NCI-H2029 treated with DMSO at 0.1 percent for 48 hours (cell line): Measurements from ENCODE around the gene MMP14.
"Not testable (repeated sequence)": the region's sequence is repeated elsewhere in the genome, so short reads cannot be mapped to it uniquely, and the experiment has no call there.

Experiments
- DNase-seq: peaks from one replicate; lab custom pipeline; 2025; lab: John Stamatoyannopoulos, UW

Gene MMP14

DNA sequence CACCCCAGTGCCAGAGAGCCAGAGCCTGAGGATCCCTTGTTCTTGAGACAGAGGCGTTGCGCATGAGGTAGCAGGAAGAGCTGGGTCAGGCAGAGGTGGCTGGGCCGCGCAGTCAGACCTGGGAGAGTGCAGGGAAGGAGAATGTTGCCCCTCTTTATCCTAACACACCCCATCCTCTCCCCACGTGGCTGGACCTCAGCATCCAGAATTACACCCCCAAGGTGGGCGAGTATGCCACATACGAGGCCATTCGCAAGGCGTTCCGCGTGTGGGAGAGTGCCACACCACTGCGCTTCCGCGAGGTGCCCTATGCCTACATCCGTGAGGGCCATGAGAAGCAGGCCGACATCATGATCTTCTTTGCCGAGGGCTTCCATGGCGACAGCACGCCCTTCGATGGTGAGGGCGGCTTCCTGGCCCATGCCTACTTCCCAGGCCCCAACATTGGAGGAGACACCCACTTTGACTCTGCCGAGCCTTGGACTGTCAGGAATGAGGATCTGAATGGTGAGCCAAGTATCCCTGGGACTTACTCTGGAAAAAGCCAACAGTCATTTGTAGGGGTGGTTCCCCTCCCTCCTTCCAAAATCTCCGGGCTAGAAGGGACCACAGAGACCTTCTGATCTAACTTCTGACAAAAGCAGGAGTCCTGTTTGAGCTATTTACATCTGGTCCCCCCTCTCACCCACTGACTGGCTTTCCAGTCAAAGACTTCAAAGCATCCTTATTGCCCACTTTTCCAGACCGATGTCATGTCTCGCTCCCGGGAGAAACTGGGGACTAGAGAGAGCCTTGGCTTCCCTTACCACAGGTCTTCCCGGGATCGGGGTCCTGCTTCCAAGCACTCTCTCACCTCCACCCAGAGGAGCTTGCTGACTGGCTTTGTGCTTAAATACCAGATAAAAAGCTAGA, 6.1 kb downstream of the MMP14 start:
- DNase-seq: no peak

DNA sequence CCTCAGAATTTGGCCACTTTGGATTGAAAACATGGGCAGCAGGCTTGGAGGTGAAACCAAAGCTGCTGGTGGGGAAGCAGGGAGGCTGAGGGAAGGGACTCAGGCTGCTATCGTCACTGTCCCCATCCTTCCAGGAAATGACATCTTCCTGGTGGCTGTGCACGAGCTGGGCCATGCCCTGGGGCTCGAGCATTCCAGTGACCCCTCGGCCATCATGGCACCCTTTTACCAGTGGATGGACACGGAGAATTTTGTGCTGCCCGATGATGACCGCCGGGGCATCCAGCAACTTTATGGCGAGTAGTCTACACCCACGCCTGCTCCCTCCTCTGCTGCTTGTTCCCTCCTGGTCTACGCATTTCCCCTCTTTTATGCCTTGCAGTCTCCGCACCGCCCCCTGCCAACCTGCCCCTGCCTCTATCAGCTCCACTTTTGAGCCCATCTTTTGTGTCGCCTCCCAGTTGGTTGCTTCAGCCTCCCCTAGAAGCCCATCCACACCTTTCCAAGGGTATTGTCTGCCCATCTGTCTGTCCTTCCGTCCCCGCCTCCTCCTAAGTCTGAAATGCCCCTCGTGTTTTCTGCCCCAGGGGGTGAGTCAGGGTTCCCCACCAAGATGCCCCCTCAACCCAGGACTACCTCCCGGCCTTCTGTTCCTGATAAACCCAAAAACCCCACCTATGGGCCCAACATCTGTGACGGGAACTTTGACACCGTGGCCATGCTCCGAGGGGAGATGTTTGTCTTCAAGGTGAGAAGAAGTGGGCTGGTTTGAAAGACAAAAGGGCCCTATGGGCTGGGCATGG, 6.9 kb downstream of the MMP14 start:
- no peak for DNase-seq

- DNase-seq: no peak
Measured at GRCh38 chr14:22844221-22845102, 8.1 kb downstream of the MMP14 start.

DNA sequence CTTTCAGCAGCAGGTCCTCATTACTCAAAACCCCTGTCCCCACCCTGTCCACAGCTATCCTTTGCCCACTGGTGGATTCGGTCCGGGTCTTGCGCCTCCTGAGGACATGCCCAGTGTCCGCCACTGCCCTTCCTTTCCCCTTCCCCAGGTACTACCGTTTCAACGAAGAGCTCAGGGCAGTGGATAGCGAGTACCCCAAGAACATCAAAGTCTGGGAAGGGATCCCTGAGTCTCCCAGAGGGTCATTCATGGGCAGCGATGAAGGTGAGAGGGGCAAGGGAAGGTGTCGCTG, 8.7 kb downstream of the MMP14 start:
- DNase-seq: no peak

DNA sequence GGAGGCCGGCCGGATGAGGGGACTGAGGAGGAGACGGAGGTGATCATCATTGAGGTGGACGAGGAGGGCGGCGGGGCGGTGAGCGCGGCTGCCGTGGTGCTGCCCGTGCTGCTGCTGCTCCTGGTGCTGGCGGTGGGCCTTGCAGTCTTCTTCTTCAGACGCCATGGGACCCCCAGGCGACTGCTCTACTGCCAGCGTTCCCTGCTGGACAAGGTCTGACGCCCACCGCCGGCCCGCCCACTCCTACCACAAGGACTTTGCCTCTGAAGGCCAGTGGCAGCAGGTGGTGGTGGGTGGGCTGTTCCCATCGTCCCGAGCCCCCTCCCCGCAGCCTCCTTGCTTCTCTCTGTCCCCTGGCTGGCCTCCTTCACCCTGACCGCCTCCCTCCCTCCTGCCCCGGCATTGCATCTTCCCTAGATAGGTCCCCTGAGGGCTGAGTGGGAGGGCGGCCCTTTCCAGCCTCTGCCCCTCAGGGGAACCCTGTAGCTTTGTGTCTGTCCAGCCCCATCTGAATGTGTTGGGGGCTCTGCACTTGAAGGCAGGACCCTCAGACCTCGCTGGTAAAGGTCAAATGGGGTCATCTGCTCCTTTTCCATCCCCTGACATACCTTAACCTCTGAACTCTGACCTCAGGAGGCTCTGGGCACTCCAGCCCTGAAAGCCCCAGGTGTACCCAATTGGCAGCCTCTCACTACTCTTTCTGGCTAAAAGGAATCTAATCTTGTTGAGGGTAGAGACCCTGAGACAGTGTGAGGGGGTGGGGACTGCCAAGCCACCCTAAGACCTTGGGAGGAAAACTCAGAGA, 9.6 kb downstream of the MMP14 start:
- no peak for DNase-seq

DNA sequence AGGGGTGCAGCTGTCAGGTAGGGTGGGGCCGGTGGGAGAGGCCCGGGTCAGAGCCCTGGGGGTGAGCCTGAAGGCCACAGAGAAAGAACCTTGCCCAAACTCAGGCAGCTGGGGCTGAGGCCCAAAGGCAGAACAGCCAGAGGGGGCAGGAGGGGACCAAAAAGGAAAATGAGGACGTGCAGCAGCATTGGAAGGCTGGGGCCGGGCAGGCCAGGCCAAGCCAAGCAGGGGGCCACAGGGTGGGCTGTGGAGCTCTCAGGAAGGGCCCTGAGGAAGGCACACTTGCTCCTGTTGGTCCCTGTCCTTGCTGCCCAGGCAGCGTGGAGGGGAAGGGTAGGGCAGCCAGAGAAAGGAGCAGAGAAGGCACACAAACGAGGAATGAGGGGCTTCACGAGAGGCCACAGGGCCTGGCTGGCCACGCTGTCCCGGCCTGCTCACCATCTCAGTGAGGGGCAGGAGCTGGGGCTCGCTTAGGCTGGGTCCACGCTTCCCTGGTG, 10.5 kb downstream of the MMP14 start:
- no peak for DNase-seq

- no peak for DNase-seq
Measured at GRCh38 chr14:22847661-22848341, 11.4 kb downstream of the MMP14 start.

- no peak for DNase-seq
Measured at GRCh38 chr14:22848351-22849164, 12.2 kb downstream of the MMP14 start.

- DNase-seq: no peak
Measured at GRCh38 chr14:22849212-22849819, 12.9 kb downstream of the MMP14 start.

GRCh38 chr14:22850944-22851764, 14.8 kb downstream of the MMP14 start:
- DNase-seq: no peak

GRCh38 chr14:22852178-22852577, 15.8 kb downstream of the MMP14 start:
- DNase-seq: not testable (repeated sequence)

DNA sequence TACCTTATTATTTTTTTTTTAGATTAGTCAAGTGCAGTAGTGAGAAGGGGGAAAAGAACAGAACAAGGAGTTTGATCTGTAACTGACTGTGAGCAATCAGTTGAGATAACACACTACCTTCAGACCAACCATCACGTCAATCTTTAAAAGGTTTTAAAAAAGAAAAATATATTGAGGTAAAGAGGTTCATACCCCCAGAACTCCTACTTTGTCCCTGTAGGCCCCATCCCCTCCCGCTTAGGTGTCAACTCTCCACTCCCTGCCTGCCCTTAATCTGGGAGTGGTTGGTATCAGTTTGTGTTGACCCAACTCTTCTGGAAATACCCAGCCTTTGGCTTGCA, 16.2 kb downstream of the MMP14 start:
- DNase-seq: no peak

DNA sequence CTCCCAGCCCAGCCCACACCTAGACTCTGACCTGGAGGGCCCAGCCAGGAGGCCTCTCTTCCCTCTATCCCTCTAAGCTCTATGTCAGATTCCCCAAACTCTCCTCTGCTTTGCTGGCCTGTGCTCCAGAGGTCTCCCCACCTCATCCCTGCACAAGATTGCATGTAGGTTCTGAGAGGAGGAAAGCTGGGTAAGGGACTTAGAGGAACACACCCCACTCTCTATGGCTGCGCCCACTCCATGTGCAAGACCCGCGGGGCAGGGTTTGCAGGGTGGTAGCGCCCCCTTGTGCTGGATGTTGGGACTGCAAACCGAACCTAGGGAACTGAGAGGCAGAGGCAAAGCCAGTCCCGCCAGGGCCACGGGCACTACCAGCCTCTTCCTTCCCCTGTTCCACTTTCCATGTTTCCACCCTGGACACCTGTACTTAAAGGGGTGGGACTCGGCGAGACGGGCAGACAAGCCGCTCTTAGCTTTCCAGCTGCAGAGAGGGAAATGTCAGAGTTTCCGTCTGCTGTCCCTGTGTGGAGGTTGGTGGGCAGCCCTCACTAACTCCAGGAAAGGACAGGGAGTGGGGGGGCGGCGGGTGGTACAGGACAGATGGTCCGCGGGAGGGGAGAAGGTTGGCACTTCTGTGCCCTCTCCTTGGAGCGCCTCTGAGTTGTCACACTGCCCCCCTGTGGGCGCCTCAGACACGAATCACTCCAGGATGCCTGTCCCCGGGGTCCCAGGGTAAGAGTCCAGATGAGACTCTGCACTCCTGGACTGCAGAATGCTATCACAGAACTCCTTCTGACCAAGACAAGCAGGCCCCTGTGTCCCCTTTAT, 16.8 kb downstream of the MMP14 start:
- peak; percentile 98 for DNase-seq

DNA sequence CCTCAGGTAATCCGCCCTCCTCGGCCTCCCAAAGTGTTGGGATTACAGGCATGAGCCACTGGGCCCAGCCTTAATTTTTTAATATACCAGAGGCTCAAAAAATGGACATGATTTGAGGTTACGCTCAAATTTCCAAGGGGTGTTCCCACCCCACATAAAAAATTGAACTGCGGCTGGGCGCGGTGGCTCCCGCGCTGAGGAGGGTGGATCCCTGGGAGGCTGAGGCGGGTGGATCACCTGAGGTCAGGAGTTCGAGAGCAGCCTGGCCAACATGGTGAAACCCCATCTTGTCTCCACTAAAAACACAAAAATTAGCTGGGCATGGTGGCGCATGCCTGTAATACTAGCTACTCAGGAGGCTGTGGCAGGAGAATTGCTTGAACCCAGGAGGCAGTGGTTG, 17.9 kb downstream of the MMP14 start:
- not testable (repeated sequence) for DNase-seq

GRCh38 chr14:22854963-22855724, 18.8 kb downstream of the MMP14 start:
- DNase-seq: peak; percentile 51

GRCh38 chr14:22856428-22856827, 20.0 kb downstream of the MMP14 start:
- DNase-seq: no peak

DNA sequence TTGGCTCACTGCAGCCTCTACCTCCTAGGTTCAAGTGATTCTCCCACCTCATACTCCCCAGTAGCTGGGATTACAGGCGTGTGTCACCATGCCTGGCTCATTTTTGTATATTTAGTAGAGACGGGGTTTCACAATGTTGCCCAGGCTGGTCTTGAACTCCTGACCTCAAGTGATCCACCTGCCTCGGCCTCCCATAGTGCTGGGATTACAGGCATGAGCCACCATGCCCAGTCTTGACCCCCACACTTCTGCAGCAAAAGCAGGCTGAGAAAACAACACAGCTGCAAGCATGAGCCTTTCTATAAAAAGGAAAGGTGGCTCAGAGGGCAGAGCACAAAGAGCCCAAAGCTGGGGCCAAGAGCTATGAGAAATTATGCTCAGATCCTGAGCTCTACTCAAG, 24.0 kb downstream of the MMP14 start:
- DNase-seq: not testable (repeated sequence)
